Activated B cell treated with CpG ODN at 0.5 μM for 24 hours (primary cell): Measurements from ENCODE around the gene SLC2A4RG. TPM values are rescaled to one million over a fixed set of nuclear protein-coding genes. Genes with fewer than 3 reads are reported as not detected.

Experiments
- ATAC-seq: fragments of 200-7000 bp; cut with Tn5 transposase; one replicate; pipeline ENCODE4 v1.10.0; 2021; ENCODE audit warnings: low read depth, mild to moderate bottlenecking, moderate library complexity
- CTCF ChIA-PET: fragments of 350-600 bp; sonication (Branson Sonifier 250); formaldehyde crosslinking; loops from one replicate; lab custom pipeline; 2021; ENCODE audit warnings: antibody characterized with exemption; lab: Charles Lee
- POLR2A ChIA-PET: fragments of 350-600 bp; sonication (Branson Sonifier 250); formaldehyde crosslinking; loops from one replicate; lab custom pipeline; 2021; ENCODE audit warnings: antibody characterized with exemption; lab: Charles Lee
- DNase-seq: peaks from one replicate; pipeline ENCODE4 v3.0.0; 2022
- H3K27ac Mint-ChIP-seq: one replicate; pipeline ENCODE4 v1.8.0; 2020; ENCODE audit warnings: mixed read lengths
- H3K27me3 Mint-ChIP-seq: one replicate; pipeline ENCODE4 v1.8.0; 2021; ENCODE audit warnings: mixed read lengths
- H3K36me3 Mint-ChIP-seq: one replicate; pipeline ENCODE4 v1.8.0; 2021; ENCODE audit warnings: low read depth, mixed read lengths
- H3K4me1 Mint-ChIP-seq: one replicate; pipeline ENCODE4 v1.8.0; 2021; ENCODE audit warnings: mixed read lengths
- H3K4me3 Mint-ChIP-seq: one replicate; pipeline ENCODE4 v1.8.0; 2020; ENCODE audit warnings: mild to moderate bottlenecking, mixed read lengths
- H3K9me3 Mint-ChIP-seq: one replicate; pipeline ENCODE4 v1.8.0; 2020; ENCODE audit warnings: mixed read lengths
- intact Hi-C: fragments of 100-400 bp; cut with micrococcal nuclease; formaldehyde crosslinking; loops from one replicate; pipeline ENCODE4 v1.15.1; 2024
- total RNA-seq: library from RNA; stranded (reverse); gene quantifications from 2 replicates; pipeline ENCODE4 v1.2.3, GENCODE V29; 2022
- TF ChIP-seq, protein P1 (sequence below): fragments of 200-600 bp; IDR thresholded peaks from one replicate; pipeline ENCODE4 v1.8.0; 2022; ENCODE audit warnings: antibody characterized with exemption, mild to moderate bottlenecking

The SLC2A4RG gene
- total RNA-seq, 1 donor from 2014 or later: 28.1 TPM

- Mint-ChIP-seq H3K27ac (no peak overlapping the region), H3K36me3 (no peaks in the 10 kb centered on the region), H3K27me3 (no peaks in the 10 kb centered on the region), H3K9me3 (no peaks in the 10 kb centered on the region), H3K4me1 (peaks cover 6% of the 10 kb centered on the region), H3K4me3 (no peak overlapping the region)
- TF ChIP-seq, protein P1, sequence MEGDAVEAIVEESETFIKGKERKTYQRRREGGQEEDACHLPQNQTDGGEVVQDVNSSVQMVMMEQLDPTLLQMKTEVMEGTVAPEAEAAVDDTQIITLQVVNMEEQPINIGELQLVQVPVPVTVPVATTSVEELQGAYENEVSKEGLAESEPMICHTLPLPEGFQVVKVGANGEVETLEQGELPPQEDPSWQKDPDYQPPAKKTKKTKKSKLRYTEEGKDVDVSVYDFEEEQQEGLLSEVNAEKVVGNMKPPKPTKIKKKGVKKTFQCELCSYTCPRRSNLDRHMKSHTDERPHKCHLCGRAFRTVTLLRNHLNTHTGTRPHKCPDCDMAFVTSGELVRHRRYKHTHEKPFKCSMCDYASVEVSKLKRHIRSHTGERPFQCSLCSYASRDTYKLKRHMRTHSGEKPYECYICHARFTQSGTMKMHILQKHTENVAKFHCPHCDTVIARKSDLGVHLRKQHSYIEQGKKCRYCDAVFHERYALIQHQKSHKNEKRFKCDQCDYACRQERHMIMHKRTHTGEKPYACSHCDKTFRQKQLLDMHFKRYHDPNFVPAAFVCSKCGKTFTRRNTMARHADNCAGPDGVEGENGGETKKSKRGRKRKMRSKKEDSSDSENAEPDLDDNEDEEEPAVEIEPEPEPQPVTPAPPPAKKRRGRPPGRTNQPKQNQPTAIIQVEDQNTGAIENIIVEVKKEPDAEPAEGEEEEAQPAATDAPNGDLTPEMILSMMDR: no peak
- ChIA-PET CTCF (interaction anchor here (1.5 to 4.4 kb wide), 4 partner anchors 14 to 187 kb away, joined by 3 to 16 read pairs (median 9); partner anchors contain the start of gene TPD52L2), POLR2A (no interaction called here)
- DNase-seq: no peak
- no peak for ATAC-seq
- intact Hi-C loops: loop anchor here (5.0 kb wide), 2 partner anchors 80 to 335 kb away; partner anchors contain the start of genes ARFRP1 and ZGPAT
These were observed 47.7 kb downstream of the SLC2A4RG start for GRCh38 chr20:63787302-63787701.

DNA sequence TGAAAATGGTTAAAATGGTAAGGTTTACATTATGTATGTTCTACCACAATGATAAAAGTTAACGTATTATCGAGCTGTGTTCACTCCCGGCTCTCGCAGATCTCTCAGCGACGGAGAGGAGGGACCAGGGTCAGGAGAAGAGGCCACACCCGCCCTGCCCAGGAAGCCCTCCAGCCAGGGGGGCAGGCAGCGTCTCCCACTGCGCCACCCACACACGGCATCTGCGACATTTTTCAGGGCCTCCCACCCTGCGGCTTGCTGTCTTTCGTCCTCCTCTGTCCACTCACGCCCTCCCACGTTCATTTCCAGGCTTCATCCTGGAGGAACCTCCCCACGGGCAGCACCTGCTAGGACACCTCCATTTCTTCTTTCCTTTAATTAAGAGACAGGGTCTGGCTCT, 48.2 kb downstream of the SLC2A4RG start:
- ChIA-PET CTCF (interaction anchor here (4.4 kb wide), 1 partner anchor 77 kb away, joined by 16 read pairs; the partner anchor contains the start of gene TPD52L2), POLR2A (no interaction called here)
- intact Hi-C loops: loop anchor here (5.0 kb wide), 2 partner anchors 80 to 335 kb away; partner anchors contain the start of genes ARFRP1 and ZGPAT

DNA sequence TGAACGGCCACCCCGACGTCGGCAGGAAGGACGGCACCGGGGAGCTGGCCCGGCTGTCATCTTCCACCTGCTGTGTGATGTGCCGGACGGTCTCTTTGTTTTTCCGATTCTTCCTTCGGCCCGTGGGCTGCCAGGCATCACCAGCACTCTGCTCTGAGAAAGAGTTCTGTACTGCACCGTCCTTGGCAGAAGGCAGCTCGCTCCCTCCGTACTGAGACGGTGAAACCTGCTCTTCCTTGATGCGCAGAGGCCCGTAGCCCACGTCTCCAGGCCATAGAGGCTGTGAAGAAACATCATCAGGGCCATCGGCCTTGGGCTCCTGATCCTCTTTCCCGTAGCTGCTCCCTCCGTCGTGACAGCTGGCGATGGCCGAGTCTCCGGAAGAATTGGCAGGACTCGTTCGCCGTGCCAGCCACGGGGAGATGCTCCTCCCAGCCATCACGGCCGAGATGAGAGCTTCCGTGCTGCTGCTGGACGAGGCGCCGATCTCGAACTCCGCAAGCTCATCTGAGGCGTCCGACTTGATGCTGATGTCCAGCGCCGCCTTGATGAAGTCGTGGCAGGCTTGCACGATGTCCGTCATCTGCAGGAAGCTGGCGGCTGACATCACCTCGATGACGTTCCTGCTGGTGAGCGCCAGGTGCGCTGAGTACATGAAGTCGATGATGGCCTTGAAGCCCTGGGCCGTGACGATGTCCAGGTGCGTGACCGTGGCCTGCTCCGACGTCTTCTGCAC, 50.4 kb downstream of the SLC2A4RG start:
- no peak for DNase-seq
- Mint-ChIP-seq H3K27ac (no peak overlapping the region), H3K4me1 (peaks cover 6% of the 10 kb centered on the region), H3K36me3 (no peaks in the 10 kb centered on the region), H3K27me3 (no peaks in the 10 kb centered on the region), H3K4me3 (no peak overlapping the region), H3K9me3 (no peaks in the 10 kb centered on the region)
- intact Hi-C loops: loop anchor here (5.0 kb wide), 2 partner anchors 83 to 332 kb away; partner anchors contain the start of genes ARFRP1 and ZGPAT
- ChIA-PET CTCF (no interaction called here), POLR2A (interaction anchor here (1.1 kb wide), 1 partner anchor 36 kb away, joined by 3 read pairs; no protein-coding TSS in a partner anchor)
- no peak for ATAC-seq
- TF ChIP-seq, protein P1: no peak

More for the DNA sequence above, 48.2 kb downstream of the SLC2A4RG start:
- Mint-ChIP-seq H3K9me3 (no peaks in the 10 kb centered on the region), H3K36me3 (no peaks in the 10 kb centered on the region), H3K4me1 (peaks cover 6% of the 10 kb centered on the region), H3K27ac (no peak overlapping the region), H3K27me3 (no peaks in the 10 kb centered on the region), H3K4me3 (no peak overlapping the region)
- no peak for ATAC-seq
- no peak for DNase-seq
- TF ChIP-seq, protein P1: no peak

GRCh38 chr20:63790572-63791168, 51.1 kb downstream of the SLC2A4RG start:
- intact Hi-C loops: no loop called here
- POLR2A ChIA-PET: interaction anchor here (1.1 kb wide), 1 partner anchor 37 kb away, joined by 3 read pairs; no protein-coding TSS in a partner anchor
- Mint-ChIP-seq H3K4me3 (no peak overlapping the region), H3K36me3 (no peaks in the 10 kb centered on the region), H3K27ac (no peak overlapping the region), H3K4me1 (peaks cover 6% of the 10 kb centered on the region), H3K27me3 (no peaks in the 10 kb centered on the region), H3K9me3 (no peaks in the 10 kb centered on the region)
- TF ChIP-seq, protein P1: no peak
- DNase-seq (no peak), ATAC-seq (no peak)
- CTCF ChIA-PET: no interaction called here
